Peyer's patch (tissue), 4 donors: ENCODE data around the gene MOB3C. TPM values are rescaled to one million over a fixed set of nuclear protein-coding genes. Genes with fewer than 3 reads are reported as not detected.
A peak's percentile ranks its signal among the peaks of the same experiment; 100 is the strongest.

ENCODE experiments used
- DNase-seq, 3 donors: peaks; one replicate each; pipeline ENCODE4 v3.0.0-alpha.2; 2017 to 2019
- H3K27ac ChIP-seq, 4 donors: fragments of 200-600 bp; sonication (generic); one replicate each; pipeline ENCODE4 v1.5.1; 2016 to 2019
- H3K27me3 ChIP-seq, 2 donors: fragments of 200-600 bp; sonication (generic); one replicate each; pipeline ENCODE4 v1.5.1; 2019
- H3K36me3 ChIP-seq, 3 donors: fragments of 200-600 bp; sonication (generic); one replicate each; pipeline ENCODE4 v1.5.1; 2016 to 2019
- H3K4me1 ChIP-seq, 4 donors: fragments of 200-600 bp; sonication (generic); one replicate each; pipeline ENCODE4 v1.5.1; 2016 to 2019
- H3K4me3 ChIP-seq, 4 donors: fragments of 200-600 bp; sonication (generic); 1 replicate in 3 of 4; 2 replicates in 1 of 4; pipeline ENCODE4 v1.5.1; 2016 to 2019; ENCODE audit warnings: mild to moderate bottlenecking in 1 of 4
- H3K9me3 ChIP-seq, 4 donors: fragments of 200-600 bp; sonication (generic); one replicate each; pipeline ENCODE4 v1.5.1; 2016 to 2019; ENCODE audit warnings: mild to moderate bottlenecking in 1 of 4
- CTCF ChIP-seq, 6 experiments: fragments of 450-650 bp in 4 of 6; fragments of 200-600 bp in 2 of 6; sonication (generic) in 1 of 6; IDR thresholded peaks; one replicate each; pipeline ENCODE4 v1.5.1; 2017 to 2019; ENCODE audit warnings: antibody characterized with exemption in 6 of 6, mild to moderate bottlenecking in 3 of 6, moderate library complexity in 1 of 6
- POLR2A ChIP-seq, 2 donors: fragments of 450-650 bp; IDR thresholded peaks; one replicate each; pipeline ENCODE4 v1.5.1; 2017; ENCODE audit warnings: antibody characterized with exemption in 2 of 2, mild to moderate bottlenecking in 2 of 2, moderate library complexity in 2 of 2
- total RNA-seq, 4 donors: library from RNA; depleted of rRNA; stranded (reverse); fragments of >200 nt; gene quantifications; one replicate each; pipeline ENCODE4 v1.1.0, GENCODE V29; 2016

MOB3C gene
- total RNA-seq, 4 donors from 2014 or later: 7.7 to 22.3 (median 14.5) TPM

GRCh38 chr1:46635205-46635604, 18.6 kb upstream of the MOB3C start:
- Histone ChIP-seq H3K27me3 (no peaks in the 10 kb centered on the region), H3K36me3 (peaks cover 0 to 55% (median 0%) of the 10 kb centered on the region in 3 donors)

GRCh38 chr1:46630719-46631118, 14.1 kb upstream of the MOB3C start:
- no peaks in the 10 kb centered on the region for H3K4me1 ChIP-seq
- H3K27ac ChIP-seq: no peak overlapping the region
- no peaks in the 10 kb centered on the region for H3K27me3 ChIP-seq
- H3K9me3 ChIP-seq: no peaks in the 10 kb centered on the region
- no peak overlapping the region for H3K4me3 ChIP-seq
- H3K36me3 ChIP-seq: peaks cover 0 to 47% (median 0%) of the 10 kb centered on the region in 3 donors
- TF ChIP-seq POLR2A (IDR thresholded peaks at IDR 0.05): no peak
- no peak for TF ChIP-seq CTCF (IDR thresholded peaks at IDR 0.05)
- DNase-seq: no peak

More at GRCh38 chr1:46635205-46635604, 18.6 kb upstream of the MOB3C start:
- no peak for DNase-seq
- no peaks in the 10 kb centered on the region for H3K4me1 ChIP-seq
- no peak overlapping the region for H3K4me3 ChIP-seq
- H3K9me3 ChIP-seq: no peaks in the 10 kb centered on the region
- H3K27ac ChIP-seq: no peak overlapping the region
- TF ChIP-seq POLR2A (IDR thresholded peaks at IDR 0.05): no peak
- TF ChIP-seq CTCF (IDR thresholded peaks at IDR 0.05): no peak

GRCh38 chr1:46623743-46624644, 7.4 kb upstream of the MOB3C start:
- H3K27ac ChIP-seq: no peak overlapping the region
- no peaks in the 10 kb centered on the region for H3K27me3 ChIP-seq
- no peak for DNase-seq
- H3K4me3 ChIP-seq: no peak overlapping the region
- peaks cover 0 to 6% (median 0%) of the 10 kb centered on the region in 4 donors for H3K4me1 ChIP-seq
- TF ChIP-seq POLR2A (IDR thresholded peaks at IDR 0.05): no peak
- no peak for TF ChIP-seq CTCF (IDR thresholded peaks at IDR 0.05)
- H3K9me3 ChIP-seq: no peaks in the 10 kb centered on the region
- no peaks in the 10 kb centered on the region for H3K36me3 ChIP-seq

- no peak for TF ChIP-seq POLR2A (IDR thresholded peaks at IDR 0.05)
- peak in 5 of 6 experiments; percentile 23 to 64 (median 48) for TF ChIP-seq CTCF (IDR thresholded peaks at IDR 0.05)
- DNase-seq: no peak
- H3K27ac ChIP-seq: peak overlapping the region in 2 of 4 donors; percentile 40 to 63
These were observed 5.7 kb upstream of the MOB3C start for GRCh38 chr1:46622344-46622743.

GRCh38 chr1:46621930-46622329, 5.3 kb upstream of the MOB3C start:
- no peaks in the 10 kb centered on the region for H3K27me3 ChIP-seq
- no peaks in the 10 kb centered on the region for H3K36me3 ChIP-seq
- H3K4me1 ChIP-seq: peaks cover 0 to 12% (median 0%) of the 10 kb centered on the region in 4 donors
- no peak for DNase-seq
- H3K9me3 ChIP-seq: no peaks in the 10 kb centered on the region
- no peak overlapping the region for H3K4me3 ChIP-seq
- peak overlapping the region in 2 of 4 donors; percentile 40 to 63 for H3K27ac ChIP-seq
- no peak for TF ChIP-seq CTCF (IDR thresholded peaks at IDR 0.05)
- TF ChIP-seq POLR2A (IDR thresholded peaks at IDR 0.05): no peak

More at GRCh38 chr1:46622344-46622743, 5.7 kb upstream of the MOB3C start:
- no peaks in the 10 kb centered on the region for H3K36me3 ChIP-seq
- no peaks in the 10 kb centered on the region for H3K27me3 ChIP-seq
- H3K4me1 ChIP-seq: peaks cover 0 to 8% (median 0%) of the 10 kb centered on the region in 4 donors
- H3K9me3 ChIP-seq: no peaks in the 10 kb centered on the region
- H3K4me3 ChIP-seq: no peak overlapping the region
